ENCODE results near the gene MARCHF10.

Gene MARCHF10

GRCh38 chr17:62751060-62751691, 56.9 kb downstream of the MARCHF10 start:
- no peaks in the 10 kb centered on the region for H3K27me3 ChIP-seq

GRCh38 chr17:62750631-62751051, 57.5 kb downstream of the MARCHF10 start:
- Histone ChIP-seq H4K20me1 (no peaks in the 10 kb centered on the region), H3K27me3 (no peaks in the 10 kb centered on the region), H3K27ac (no peak overlapping the region), H3K36me3 (no peaks in the 10 kb centered on the region), H3K4me3 (no peak overlapping the region), H3K4me1 (peaks cover 0 to 6% (median 2%) of the 10 kb centered on the region in 10 experiments; a peak in 8 of 20 replicates), H3K9ac (no peak overlapping the region), H3K9me3 (replicated peaks in 1 of 11) (no peaks in the 10 kb centered on the region), H3K4me2 (no peak overlapping the region)
- no peak for TF ChIP-seq Cebpa-rat (IDR thresholded peaks at IDR 0.05)

More at GRCh38 chr17:62751060-62751691, 56.9 kb downstream of the MARCHF10 start:
- no peaks in the 10 kb centered on the region for H3K9me3 ChIP-seq (replicated peaks in 1 of 11)
- H3K4me2 ChIP-seq, result no peak overlapping the region
- no peaks in the 10 kb centered on the region for H4K20me1 ChIP-seq
- H3K36me3 ChIP-seq, result no peaks in the 10 kb centered on the region
- no peak overlapping the region for H3K9ac ChIP-seq
- H3K4me3 ChIP-seq, result no peak overlapping the region
- H3K27ac ChIP-seq, result no peak overlapping the region
- H3K4me1 ChIP-seq, result peaks cover 0 to 6% (median 2%) of the 10 kb centered on the region in 10 experiments; a peak in 8 of 20 replicates
- TF ChIP-seq Cebpa-rat (IDR thresholded peaks at IDR 0.05), result no peak

- Histone ChIP-seq H3K4me2 (no peak overlapping the region), H3K27me3 (no peaks in the 10 kb centered on the region), H4K20me1 (no peaks in the 10 kb centered on the region), H3K9ac (no peak overlapping the region), H3K4me1 (peaks cover 0 to 6% (median 2%) of the 10 kb centered on the region in 10 experiments; a peak in 8 of 20 replicates), H3K36me3 (no peaks in the 10 kb centered on the region), H3K4me3 (no peak overlapping the region), H3K27ac (no peak overlapping the region), H3K9me3 (replicated peaks in 1 of 11) (no peaks in the 10 kb centered on the region)
- TF ChIP-seq Cebpa-rat (IDR thresholded peaks at IDR 0.05), result no peak
Measured at GRCh38 chr17:62749926-62750325, 58.2 kb downstream of the MARCHF10 start.

- Histone ChIP-seq H3K27ac (no peak overlapping the region), H3K9me3 (replicated peaks in 1 of 11) (no peaks in the 10 kb centered on the region), H4K20me1 (no peaks in the 10 kb centered on the region), H3K9ac (no peak overlapping the region), H3K4me2 (no peak overlapping the region), H3K4me1 (peaks cover 0 to 1% (median 0%) of the 10 kb centered on the region in 10 experiments; a peak in 5 of 20 replicates), H3K4me3 (no peak overlapping the region), H3K36me3 (no peaks in the 10 kb centered on the region), H3K27me3 (no peaks in the 10 kb centered on the region)
- TF ChIP-seq Cebpa-rat (IDR thresholded peaks at IDR 0.05), result no peak
Measured at GRCh38 chr17:62746941-62747340, 61.2 kb downstream of the MARCHF10 start.

- TF ChIP-seq Cebpa-rat (IDR thresholded peaks at IDR 0.05), result no peak
- Histone ChIP-seq H3K4me2 (no peak overlapping the region), H3K27ac (no peak overlapping the region), H3K4me3 (no peak overlapping the region), H3K36me3 (no peaks in the 10 kb centered on the region), H3K4me1 (no peaks in the 10 kb centered on the region), H4K20me1 (no peaks in the 10 kb centered on the region), H3K27me3 (no peaks in the 10 kb centered on the region), H3K9me3 (replicated peaks in 1 of 11) (no peaks in the 10 kb centered on the region), H3K9ac (no peak overlapping the region)
Measured at GRCh38 chr17:62745806-62746205, 62.3 kb downstream of the MARCHF10 start.

- Histone ChIP-seq H3K4me2 (no peak overlapping the region), H3K27me3 (no peaks in the 10 kb centered on the region), H3K9ac (no peak overlapping the region), H4K20me1 (no peaks in the 10 kb centered on the region), H3K4me3 (no peak overlapping the region), H3K36me3 (no peaks in the 10 kb centered on the region), H3K27ac (no peak overlapping the region), H3K4me1 (no peaks in the 10 kb centered on the region), H3K9me3 (replicated peaks in 1 of 11) (no peaks in the 10 kb centered on the region)
- TF ChIP-seq Cebpa-rat (IDR thresholded peaks at IDR 0.05), result no peak
Measured at GRCh38 chr17:62744259-62744658, 63.9 kb downstream of the MARCHF10 start.

GRCh38 chr17:62741290-62741689, 66.8 kb downstream of the MARCHF10 start:
- H3K4me2 ChIP-seq, result no peak overlapping the region
- no peaks in the 10 kb centered on the region for H3K27me3 ChIP-seq
- no peaks in the 10 kb centered on the region for H3K4me1 ChIP-seq
- no peaks in the 10 kb centered on the region for H4K20me1 ChIP-seq
- H3K9me3 ChIP-seq (replicated peaks in 1 of 11), result no peaks in the 10 kb centered on the region
- H3K9ac ChIP-seq, result no peak overlapping the region
- H3K36me3 ChIP-seq, result no peaks in the 10 kb centered on the region
- no peak overlapping the region for H3K27ac ChIP-seq
- H3K4me3 ChIP-seq, result no peak overlapping the region
- TF ChIP-seq Cebpa-rat (IDR thresholded peaks at IDR 0.05), result no peak

- 0 out of 20 replicates have a peak, but pooled peaks cover 0 to 3% (median 0%) of the 10 kb centered on the region in 10 experiments for H3K4me1 ChIP-seq
- no peak overlapping the region for H3K4me3 ChIP-seq
- no peaks in the 10 kb centered on the region for H4K20me1 ChIP-seq
- H3K4me2 ChIP-seq, result no peak overlapping the region
- no peak for TF ChIP-seq Cebpa-rat (IDR thresholded peaks at IDR 0.05)
- H3K27me3 ChIP-seq, result no peaks in the 10 kb centered on the region
- H3K9ac ChIP-seq, result no peak overlapping the region
- no peak overlapping the region for H3K27ac ChIP-seq
- no peaks in the 10 kb centered on the region for H3K36me3 ChIP-seq
- H3K9me3 ChIP-seq (replicated peaks in 1 of 11), result no peaks in the 10 kb centered on the region
Measured at GRCh38 chr17:62739645-62740388, 68.3 kb downstream of the MARCHF10 start.

GRCh38 chr17:62738281-62738680, 69.8 kb downstream of the MARCHF10 start:
- Histone ChIP-seq H3K4me1 (0 out of 20 replicates have a peak, but pooled peaks cover 0 to 3% (median 0%) of the 10 kb centered on the region in 10 experiments), H3K27ac (no peak overlapping the region), H3K9me3 (replicated peaks in 1 of 11) (no peaks in the 10 kb centered on the region), H3K36me3 (no peaks in the 10 kb centered on the region), H3K4me3 (no peak overlapping the region), H4K20me1 (no peaks in the 10 kb centered on the region), H3K9ac (no peak overlapping the region), H3K4me2 (no peak overlapping the region), H3K27me3 (no peaks in the 10 kb centered on the region)
- TF ChIP-seq Cebpa-rat (IDR thresholded peaks at IDR 0.05), result no peak
